Measurements from ENCODE around the gene PPP1R37. TPM values are rescaled to one million over a fixed set of nuclear protein-coding genes. Genes with fewer than 3 reads are reported as not detected.

PPP1R37 gene
- total RNA-seq, 2 experiments from 2014 or later: 28.3 to 29.2 TPM

DNA sequence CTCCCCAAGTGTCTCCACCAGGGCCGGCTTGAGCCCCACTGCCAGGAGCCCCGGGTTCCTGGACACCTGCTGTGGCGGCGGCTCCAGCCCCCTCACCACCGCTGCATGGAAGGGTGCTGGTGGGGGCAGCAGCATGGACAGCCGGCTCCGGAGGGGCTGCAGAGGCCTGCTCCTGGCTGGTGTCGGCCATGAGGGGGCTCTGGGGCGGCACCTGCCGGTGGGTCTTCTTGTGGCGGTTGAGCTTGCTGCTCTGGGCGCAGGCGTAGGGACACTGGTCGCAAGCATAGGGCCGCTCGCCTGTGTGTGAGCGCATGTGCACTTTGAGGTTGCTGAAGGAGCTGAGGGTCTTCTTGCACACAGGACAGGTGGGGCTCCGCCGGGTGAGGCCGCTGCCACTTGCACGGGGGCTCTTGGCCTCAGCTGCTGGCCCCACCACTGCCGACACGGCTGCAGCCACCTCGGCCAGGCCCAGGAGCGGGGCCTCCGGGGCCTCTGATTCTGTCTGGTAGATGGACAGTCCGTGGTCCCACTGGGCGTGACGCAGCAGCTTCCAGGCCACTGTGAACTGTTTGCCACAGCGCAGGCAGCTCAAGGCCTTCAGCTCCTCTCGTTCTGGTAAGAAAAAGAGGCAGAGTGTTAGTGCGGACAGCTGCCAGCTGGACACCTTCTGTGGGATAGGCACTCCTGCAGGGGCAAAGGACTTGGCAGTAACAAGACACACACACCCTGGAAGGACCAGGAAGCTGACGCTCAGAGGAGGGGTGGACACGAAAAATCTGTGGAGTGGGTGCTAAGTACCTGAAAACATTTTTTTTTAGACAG is 20.8 kb upstream of the PPP1R37 start:
- H3K27ac Mint-ChIP-seq: peak overlapping the region; percentile 49
- peaks cover 29% of the 10 kb centered on the region for H3K36me3 Mint-ChIP-seq (ENCODE audit: low read depth)
- H3K4me1 Mint-ChIP-seq (ENCODE audit: low read depth): peaks cover 20% of the 10 kb centered on the region
- H3K4me3 Mint-ChIP-seq: no peak overlapping the region
- POLR2A ChIA-PET: interaction anchor here (0.9 kb wide), 1 partner anchor 13 kb away, joined by 5 read pairs; no protein-coding TSS in a partner anchor
- no peaks in the 10 kb centered on the region for H3K9me3 Mint-ChIP-seq (ENCODE audit: insufficient read depth)
- ATAC-seq (no peak), DNase-seq (no peak)
- CTCF ChIA-PET: interaction anchor here (0.6 to 0.9 kb wide), 2 partner anchors 12 to 107 kb away, joined by 3 to 4 read pairs; no protein-coding TSS in a partner anchor
- no peaks in the 10 kb centered on the region for H3K27me3 Mint-ChIP-seq (ENCODE audit: low read depth)

GRCh38 chr19:45074744-45075300 is 18.2 kb upstream of the PPP1R37 start:
- peak overlapping the region; percentile 85 for H3K4me3 Mint-ChIP-seq
- peaks cover 27% of the 10 kb centered on the region for H3K36me3 Mint-ChIP-seq (ENCODE audit: low read depth)
- ChIA-PET CTCF (interaction anchor here (1.0 to 2.4 kb wide), 4 partner anchors 15 to 104 kb away, joined by 3 to 7 read pairs (median 4); partner anchors contain the start of genes BLOC1S3 and TRAPPC6A), POLR2A (interaction anchor here (1.3 kb wide), 1 partner anchor 13 kb away, joined by 4 read pairs; no protein-coding TSS in a partner anchor)
- ATAC-seq (no peak), DNase-seq (no peak)
- peak overlapping the region; percentile 50 for H3K27ac Mint-ChIP-seq
- peaks cover 35% of the 10 kb centered on the region for H3K4me1 Mint-ChIP-seq (ENCODE audit: low read depth)
- no peaks in the 10 kb centered on the region for H3K27me3 Mint-ChIP-seq (ENCODE audit: low read depth)
- H3K9me3 Mint-ChIP-seq (ENCODE audit: insufficient read depth): no peaks in the 10 kb centered on the region

DNA sequence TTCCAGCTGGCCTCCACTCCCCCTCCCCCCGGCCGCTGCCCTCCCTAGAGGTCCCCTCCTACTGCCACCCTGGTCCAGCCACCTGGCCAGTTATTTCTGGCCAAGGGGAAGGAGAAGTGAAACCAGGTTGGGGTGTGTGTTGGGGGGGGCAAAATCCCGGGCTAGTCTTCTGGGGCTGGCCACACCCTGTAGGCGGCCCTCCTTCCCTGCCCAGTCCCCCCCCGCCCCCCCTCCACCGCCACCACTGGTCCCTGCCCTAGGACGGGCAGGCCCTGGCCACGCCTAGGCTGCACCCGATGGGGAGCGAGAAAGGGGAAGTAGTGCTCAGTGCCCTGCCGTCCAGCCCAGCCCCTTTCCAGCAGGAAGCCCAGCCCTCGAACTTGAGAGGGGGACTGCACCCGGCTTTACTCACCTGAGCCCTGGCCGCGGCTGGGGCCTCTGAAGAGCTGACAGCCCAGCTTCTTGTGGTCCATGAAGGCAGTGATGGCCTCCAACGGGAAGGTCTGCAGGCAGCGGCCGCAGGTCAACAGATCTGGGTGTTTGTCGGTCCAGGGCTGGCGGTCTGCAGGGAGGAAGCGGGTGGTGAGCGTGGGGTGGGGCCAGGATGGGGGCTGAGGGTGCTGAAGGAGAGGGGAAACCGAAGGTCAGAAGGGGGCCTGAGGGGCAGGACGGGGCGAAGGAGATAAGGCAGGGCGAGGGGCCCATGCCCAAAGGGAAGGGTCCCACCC is 17.5 kb upstream of the PPP1R37 start:
- Mint-ChIP-seq H3K27me3 (ENCODE audit: low read depth) (no peaks in the 10 kb centered on the region), H3K4me3 (peak overlapping the region; percentile 85), H3K36me3 (ENCODE audit: low read depth) (peaks cover 22% of the 10 kb centered on the region), H3K4me1 (ENCODE audit: low read depth) (peaks cover 40% of the 10 kb centered on the region), H3K9me3 (ENCODE audit: insufficient read depth) (no peaks in the 10 kb centered on the region), H3K27ac (peak overlapping the region; percentile 86)
- ATAC-seq (peak; percentile 43), DNase-seq (peak; percentile 72)
- POLR2A ChIA-PET: interaction anchor here (1.3 kb wide), 1 partner anchor 12 kb away, joined by 4 read pairs; no protein-coding TSS in a partner anchor
- CTCF ChIA-PET: interaction anchor here (1.0 to 2.4 kb wide), 3 partner anchors 15 to 87 kb away, joined by 3 to 7 read pairs (median 5); no protein-coding TSS in a partner anchor

DNA sequence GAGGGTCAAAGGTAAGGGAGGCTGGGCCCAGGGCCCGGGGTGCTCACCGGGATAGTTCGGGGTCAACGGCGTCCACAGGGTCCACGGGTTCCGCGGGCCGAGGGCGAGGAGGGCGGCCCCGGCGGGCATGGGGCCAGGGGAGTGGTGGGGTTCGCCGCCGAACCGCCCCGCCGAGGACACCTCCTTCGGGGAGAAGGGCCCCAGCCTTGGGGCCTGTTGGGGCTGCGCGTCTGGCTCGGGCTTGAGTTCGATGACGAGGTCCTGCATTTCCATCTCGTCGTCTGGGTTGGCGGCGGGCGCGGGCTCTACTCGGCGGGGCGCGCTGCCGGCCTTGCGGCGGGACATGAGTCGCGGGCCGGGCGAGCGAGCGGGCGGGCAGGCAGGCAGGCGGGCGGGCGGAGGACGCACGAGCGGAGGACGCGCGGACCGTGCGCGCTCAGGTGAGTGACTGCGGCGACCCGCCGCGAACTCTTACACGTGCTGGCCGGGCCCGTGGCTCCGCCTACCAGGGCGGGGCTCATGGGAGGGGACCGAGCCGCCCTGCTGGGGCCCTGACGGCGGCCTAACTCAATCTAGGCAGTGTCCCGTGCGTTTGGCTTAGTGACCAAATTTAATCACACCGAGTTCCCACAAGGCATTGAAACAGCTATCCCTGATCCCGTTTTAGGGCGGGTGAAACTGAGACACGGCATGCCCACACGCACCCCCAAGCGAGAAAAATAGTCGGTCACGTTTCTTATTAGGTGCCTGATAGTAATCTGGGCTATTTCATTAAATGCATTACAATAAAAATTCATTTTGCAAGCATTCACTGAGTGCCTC is 16.7 kb upstream of the PPP1R37 start, which contains the start of gene ZNF296:
Gene ZNF296, minus strand, starts transcription at position 450 of the 822 bp plus-strand sequence. Its CDS starts 105 bp downstream, at position 345.
- POLR2A ChIA-PET: interaction anchor here (1.3 kb wide), 2 partner anchors 11 to 16 kb away, joined by 4 to 5 read pairs; partner anchors contain the start of gene PPP1R37
- ATAC-seq (peak; percentile 81), DNase-seq (peak; percentile 87)
- CTCF ChIA-PET: interaction anchor here (0.9 to 2.4 kb wide), 3 partner anchors 16 to 87 kb away, joined by 3 to 7 read pairs (median 3); no protein-coding TSS in a partner anchor
- no peaks in the 10 kb centered on the region for H3K27me3 Mint-ChIP-seq (ENCODE audit: low read depth)
- H3K27ac Mint-ChIP-seq: peak within 1 kb of the TSS; percentile 86
- peaks cover 17% of the 10 kb centered on the region for H3K36me3 Mint-ChIP-seq (ENCODE audit: low read depth)
- peak within 1 kb of the TSS; percentile 85 for H3K4me3 Mint-ChIP-seq
- no peaks in the 10 kb centered on the region for H3K9me3 Mint-ChIP-seq (ENCODE audit: insufficient read depth)
- peaks cover 46% of the 10 kb centered on the region for H3K4me1 Mint-ChIP-seq (ENCODE audit: low read depth)

DNA sequence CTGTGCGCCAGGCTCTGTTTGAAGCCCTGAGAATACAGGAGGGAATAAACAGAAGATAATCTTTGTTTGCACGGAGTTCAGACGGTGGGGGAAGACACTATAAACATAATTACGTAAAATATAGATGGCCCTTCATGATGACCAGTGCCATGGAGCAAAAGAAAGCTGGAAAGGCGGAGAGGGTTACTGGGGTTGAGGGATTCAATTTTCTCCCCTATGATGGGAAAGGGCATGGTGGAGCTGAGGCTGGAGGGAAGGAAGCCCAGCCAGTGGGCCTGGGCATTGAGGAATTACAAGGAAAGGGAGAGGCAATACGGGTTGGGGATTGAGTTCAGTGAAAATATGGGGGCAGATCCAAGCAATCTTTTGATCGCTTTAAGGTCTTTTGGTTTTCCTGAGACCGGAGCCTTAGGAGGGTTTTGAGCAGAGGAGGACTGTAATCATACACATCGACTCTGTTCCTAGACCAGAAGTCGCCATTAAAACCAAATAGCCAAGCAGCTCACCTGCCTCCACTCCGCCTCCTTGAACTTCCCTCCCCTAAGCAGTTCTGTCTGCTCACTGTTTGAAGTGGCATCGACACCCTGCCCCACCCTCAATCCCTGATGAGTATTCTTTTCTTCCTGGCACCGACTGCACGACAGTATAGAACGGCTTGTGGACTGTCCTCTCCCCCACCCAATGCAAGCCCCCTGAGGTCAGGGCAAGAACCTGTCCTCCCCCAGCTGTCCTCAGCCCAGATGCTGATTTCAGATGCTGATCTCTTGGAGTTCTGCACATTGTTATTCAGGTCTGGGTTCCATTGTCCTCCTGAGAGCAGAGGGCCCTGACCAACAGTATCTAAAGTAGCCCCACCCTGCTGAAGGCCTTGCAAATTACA is 15.9 kb upstream of the PPP1R37 start:
- peak overlapping the region; percentile 85 for H3K4me3 Mint-ChIP-seq
- no peaks in the 10 kb centered on the region for H3K9me3 Mint-ChIP-seq (ENCODE audit: insufficient read depth)
- H3K27me3 Mint-ChIP-seq (ENCODE audit: low read depth): no peaks in the 10 kb centered on the region
- ATAC-seq: no peak
- peaks cover 24% of the 10 kb centered on the region for H3K36me3 Mint-ChIP-seq (ENCODE audit: low read depth)
- ChIA-PET CTCF (interaction anchor here (0.9 kb wide), 1 partner anchor 15 kb away, joined by 3 read pairs; no protein-coding TSS in a partner anchor), POLR2A (interaction anchor here (0.6 to 1.3 kb wide), 2 partner anchors 10 to 16 kb away, joined by 3 to 5 read pairs; partner anchors contain the start of gene PPP1R37)
- H3K27ac Mint-ChIP-seq: peak overlapping the region; percentile 78
- H3K4me1 Mint-ChIP-seq (ENCODE audit: low read depth): peaks cover 53% of the 10 kb centered on the region
- DNase-seq: no peak

GRCh38 chr19:45078390-45079062 is 14.5 kb upstream of the PPP1R37 start:
- no peak for DNase-seq
- CTCF ChIA-PET: interaction anchor here (1.0 to 2.7 kb wide), 4 partner anchors 19 to 424 kb away, joined by 3 to 10 read pairs (median 6); partner anchors contain the start of genes BLOC1S3, TOMM40 and TRAPPC6A
- POLR2A ChIA-PET: interaction anchor here (0.7 to 2.0 kb wide), 4 partner anchors 9 to 39 kb away, joined by 4 to 13 read pairs (median 4); partner anchors contain the start of genes CLASRP and PPP1R37
- H3K9me3 Mint-ChIP-seq (ENCODE audit: insufficient read depth): no peaks in the 10 kb centered on the region
- no peaks in the 10 kb centered on the region for H3K27me3 Mint-ChIP-seq (ENCODE audit: low read depth)
- ATAC-seq: no peak
- peaks cover 26% of the 10 kb centered on the region for H3K36me3 Mint-ChIP-seq (ENCODE audit: low read depth)
- H3K27ac Mint-ChIP-seq: peak overlapping the region; percentile 86
- peaks cover 55% of the 10 kb centered on the region for H3K4me1 Mint-ChIP-seq (ENCODE audit: low read depth)
- H3K4me3 Mint-ChIP-seq: peak overlapping the region; percentile 98

- H3K4me1 Mint-ChIP-seq (ENCODE audit: low read depth): peaks cover 55% of the 10 kb centered on the region
- no peaks in the 10 kb centered on the region for H3K9me3 Mint-ChIP-seq (ENCODE audit: insufficient read depth)
- H3K36me3 Mint-ChIP-seq (ENCODE audit: low read depth): peaks cover 26% of the 10 kb centered on the region
- H3K27me3 Mint-ChIP-seq (ENCODE audit: low read depth): no peaks in the 10 kb centered on the region
- DNase-seq (peak; percentile 82), ATAC-seq (peak; percentile 63)
- CTCF ChIA-PET: interaction anchor here (0.7 to 2.7 kb wide), 7 partner anchors 13 to 425 kb away, joined by 3 to 10 read pairs (median 4); partner anchors contain the start of genes BLOC1S3, TOMM40 and TRAPPC6A
- H3K27ac Mint-ChIP-seq: peak within 1 kb of the TSS; percentile 86
- POLR2A ChIA-PET: interaction anchor here (0.7 to 2.0 kb wide), 6 partner anchors 8 to 99 kb away, joined by 3 to 13 read pairs (median 4); partner anchors contain the start of genes BLOC1S3, CLASRP and PPP1R37
- peak within 1 kb of the TSS; percentile 98 for H3K4me3 Mint-ChIP-seq
Measured at GRCh38 chr19:45079063-45079910, 13.7 kb upstream of the PPP1R37 start, which contains the start of gene GEMIN7. GEMIN7 (plus strand) TSS chr19:45079260; CDS start chr19:45090115, 10,855 bp downstream.

- ChIA-PET CTCF (interaction anchor here (0.7 to 2.7 kb wide), 6 partner anchors 12 to 189 kb away, joined by 3 to 10 read pairs (median 4); partner anchors contain the start of genes BLOC1S3, TOMM40 and TRAPPC6A), POLR2A (interaction anchor here (1.0 to 2.0 kb wide), 3 partner anchors 12 to 99 kb away, joined by 3 to 13 read pairs (median 3); partner anchors contain the start of genes BLOC1S3 and PPP1R37)
- Mint-ChIP-seq H3K27me3 (ENCODE audit: low read depth) (no peaks in the 10 kb centered on the region), H3K36me3 (ENCODE audit: low read depth) (peaks cover 23% of the 10 kb centered on the region), H3K27ac (peak overlapping the region; percentile 86), H3K9me3 (ENCODE audit: insufficient read depth) (no peaks in the 10 kb centered on the region), H3K4me1 (ENCODE audit: low read depth) (peaks cover 49% of the 10 kb centered on the region), H3K4me3 (peak overlapping the region; percentile 98)
- DNase-seq: peak; percentile 44
- ATAC-seq: peak; percentile 4
Measured at GRCh38 chr19:45079911-45080370, 13.0 kb upstream of the PPP1R37 start.

Data from activated CD8-positive, alpha-beta T cell treated with anti-CD3 and anti-CD28 coated beads, Interleukin-2, amount 10 ng/mL, durations not matched to agents 7 days and 5 days (primary cell).